COLO829 (cell line): ENCODE results near the gene RRM2.

Experiments
- DNase-seq: peaks from one replicate; pipeline ENCODE4 v3.0.0; 2012; ENCODE audit warnings: low spot score

RRM2 gene

DNA sequence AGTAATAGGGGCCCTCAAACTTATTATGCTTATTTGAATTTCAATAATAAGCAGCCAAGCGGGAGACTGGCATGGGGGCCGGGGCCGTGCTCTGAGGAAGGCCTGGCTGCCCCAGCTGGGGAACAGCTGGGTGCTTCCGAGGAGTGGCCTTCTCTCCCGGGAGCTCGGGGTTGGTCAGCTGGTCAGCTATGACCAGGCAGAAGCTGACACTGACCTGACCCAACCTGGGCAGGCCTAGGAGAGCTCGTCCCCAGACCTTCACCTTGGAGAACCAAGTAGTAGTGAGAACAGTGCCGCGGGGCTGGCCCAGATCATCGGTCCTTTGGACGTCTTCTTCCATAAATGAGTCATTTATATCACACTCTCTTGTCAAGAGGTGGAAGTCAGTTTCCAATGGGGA, 36.1 kb downstream of the RRM2 start:
- DNase-seq: no peak

DNA sequence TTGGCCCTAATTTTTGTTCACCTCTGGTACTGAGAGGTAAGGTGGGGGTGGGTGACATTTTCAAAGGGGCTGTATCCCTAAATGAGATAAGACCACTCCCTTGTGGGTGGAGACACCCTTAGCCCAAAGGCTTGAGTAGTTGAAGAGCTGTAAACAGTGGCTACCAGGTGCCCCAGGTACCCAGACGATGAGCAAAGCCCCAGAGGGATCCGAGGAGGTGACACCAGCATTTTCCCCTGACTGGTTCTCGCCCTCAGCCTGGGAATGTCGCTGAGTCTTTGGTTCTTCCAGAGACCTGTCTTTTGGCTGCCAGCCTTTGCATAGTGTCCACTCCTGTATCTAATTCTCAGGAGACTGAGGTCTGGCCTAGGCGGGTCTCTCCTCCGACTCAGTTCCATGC, 36.5 kb downstream of the RRM2 start:
- DNase-seq: no peak

DNA sequence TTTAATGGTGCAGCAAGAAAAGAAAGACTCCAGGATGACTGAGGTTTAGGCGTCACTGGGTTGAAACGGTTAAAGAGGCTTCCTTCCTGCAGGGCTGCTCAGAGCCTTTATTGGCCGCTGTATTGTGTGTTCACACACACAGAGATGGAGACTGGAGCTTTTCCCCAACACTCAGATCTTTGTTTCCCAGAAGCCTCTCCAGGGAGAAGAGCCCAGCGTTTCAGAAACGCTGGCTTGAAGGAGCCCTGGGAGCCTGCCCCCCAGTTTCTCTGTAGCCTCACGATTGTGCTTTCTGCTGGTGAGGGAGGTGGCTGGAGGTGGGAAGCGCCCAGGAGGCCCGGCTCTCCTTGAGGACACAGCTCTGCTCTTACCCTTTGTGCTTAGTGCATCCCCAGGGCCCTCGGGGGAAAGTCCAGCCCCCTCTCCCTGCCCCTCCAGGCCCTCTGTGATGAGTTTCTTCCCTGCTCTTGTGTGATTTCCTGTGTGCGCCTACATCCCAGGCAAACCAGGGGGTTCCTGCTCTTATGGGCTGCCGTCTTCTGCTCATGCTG, 37.1 kb downstream of the RRM2 start:
- DNase-seq: no peak

DNA sequence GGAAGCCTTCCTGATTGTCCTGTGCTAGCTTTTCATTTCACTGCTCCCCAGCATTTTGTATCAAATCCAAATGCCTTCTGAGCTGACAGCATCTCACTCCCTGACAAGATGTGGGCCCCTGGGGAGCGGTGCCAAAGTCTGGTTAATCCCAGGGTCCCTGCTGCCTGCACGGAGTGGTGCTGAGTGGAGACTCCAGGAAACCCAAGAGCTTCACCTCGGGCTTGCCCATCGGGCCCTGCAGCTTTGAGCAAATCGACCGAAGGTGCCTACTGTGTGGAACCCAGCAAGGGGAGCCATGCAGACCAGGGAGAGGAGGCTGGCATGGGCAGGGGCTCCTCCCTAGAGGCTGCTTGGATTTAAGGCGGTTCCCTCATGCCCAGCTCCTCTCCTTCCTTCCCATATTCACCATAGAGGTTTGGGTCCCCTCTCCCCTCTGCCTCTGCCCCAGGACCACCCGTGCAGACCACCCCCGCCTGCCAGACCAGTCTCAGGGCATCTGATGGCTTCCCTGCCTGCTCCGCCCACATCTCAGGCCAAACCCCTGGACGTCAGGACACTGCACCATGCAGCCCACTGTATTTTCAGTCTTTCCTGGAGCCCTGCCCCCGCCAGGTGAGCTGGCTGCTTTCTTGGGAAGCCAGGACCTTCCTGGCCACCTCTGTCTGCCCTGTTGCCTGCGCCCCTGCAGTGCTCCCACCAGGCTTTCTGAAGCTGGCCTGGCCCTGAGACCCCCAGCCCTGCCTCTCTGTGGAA, 37.8 kb downstream of the RRM2 start:
- no peak for DNase-seq

GRCh38 chr2:10161206-10161931, 38.8 kb downstream of the RRM2 start:
- no peak for DNase-seq

DNA sequence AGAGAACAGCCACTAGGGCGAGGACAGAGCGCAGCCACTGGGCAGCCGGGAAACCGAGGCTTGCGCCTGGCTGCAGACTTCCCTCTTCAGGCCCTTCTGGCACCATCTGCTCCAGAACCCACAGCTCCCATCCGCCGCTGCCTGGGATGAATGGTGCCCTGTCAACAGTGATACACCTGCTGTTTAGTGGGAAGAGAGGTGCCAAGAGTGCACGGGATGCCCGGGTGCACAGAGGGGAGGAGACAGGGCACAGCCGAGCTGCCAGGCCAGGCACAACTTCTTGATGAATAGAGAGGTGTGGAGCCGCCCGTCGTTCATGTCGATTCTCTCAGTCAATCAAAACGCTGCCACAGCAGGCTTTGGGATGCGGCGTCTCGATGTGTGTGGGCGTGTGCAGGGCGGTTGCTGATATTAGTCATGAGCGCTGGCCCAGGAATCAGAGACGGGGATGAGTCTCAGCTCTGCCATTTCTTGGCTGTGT, 39.5 kb downstream of the RRM2 start:
- DNase-seq: peak; percentile 63

GRCh38 chr2:10162586-10163497, 40.3 kb downstream of the RRM2 start:
- DNase-seq: no peak

DNA sequence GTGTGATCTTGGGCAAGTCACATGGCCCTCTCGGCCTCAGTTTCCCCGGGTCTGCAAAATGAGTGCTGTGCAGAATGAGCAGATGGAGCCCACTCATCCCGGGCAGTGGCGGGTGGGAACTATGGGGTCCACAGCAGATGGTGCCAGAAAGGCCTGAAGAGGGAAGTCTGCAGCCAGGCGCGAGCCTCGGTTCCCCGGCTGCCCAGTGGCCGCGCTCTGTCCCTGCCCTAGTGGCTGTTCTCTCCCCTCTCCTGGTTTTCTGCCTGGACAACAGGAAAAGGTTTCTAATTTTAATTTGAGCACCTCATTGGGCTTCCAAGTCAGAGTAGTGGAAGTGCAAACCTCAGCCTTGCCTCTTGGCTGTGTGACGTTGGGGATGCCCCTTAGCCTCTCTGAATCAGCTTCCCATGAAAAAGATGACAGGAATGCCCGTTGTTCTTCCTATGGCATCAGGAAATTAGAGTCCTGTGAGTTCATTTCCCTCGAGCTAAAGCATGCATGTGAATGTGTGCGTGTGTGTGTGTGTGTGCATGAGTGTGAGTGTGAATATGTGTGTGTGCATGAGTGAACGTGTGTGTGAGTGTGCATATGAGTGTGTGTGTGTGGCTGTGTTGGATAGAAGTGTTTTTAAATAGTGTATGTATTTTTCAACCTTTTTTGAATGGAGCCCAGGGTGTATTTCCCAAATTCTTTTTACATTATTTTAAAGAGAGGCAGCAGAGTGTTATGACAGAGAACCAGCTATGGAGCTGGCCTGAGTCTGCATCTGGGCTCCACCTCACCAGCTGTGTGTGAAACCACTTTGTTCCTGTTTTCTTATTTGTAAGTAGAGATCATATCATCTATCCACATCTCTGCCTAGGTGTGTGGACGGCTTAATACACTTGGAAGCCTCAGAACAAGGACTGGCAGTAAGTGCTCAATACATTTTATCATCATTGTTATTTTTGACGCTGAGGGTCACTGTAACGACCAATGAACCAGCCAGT, 41.3 kb downstream of the RRM2 start:
- no peak for DNase-seq

- DNase-seq: no peak
Measured at GRCh38 chr2:10164601-10165000, 42.1 kb downstream of the RRM2 start.

DNA sequence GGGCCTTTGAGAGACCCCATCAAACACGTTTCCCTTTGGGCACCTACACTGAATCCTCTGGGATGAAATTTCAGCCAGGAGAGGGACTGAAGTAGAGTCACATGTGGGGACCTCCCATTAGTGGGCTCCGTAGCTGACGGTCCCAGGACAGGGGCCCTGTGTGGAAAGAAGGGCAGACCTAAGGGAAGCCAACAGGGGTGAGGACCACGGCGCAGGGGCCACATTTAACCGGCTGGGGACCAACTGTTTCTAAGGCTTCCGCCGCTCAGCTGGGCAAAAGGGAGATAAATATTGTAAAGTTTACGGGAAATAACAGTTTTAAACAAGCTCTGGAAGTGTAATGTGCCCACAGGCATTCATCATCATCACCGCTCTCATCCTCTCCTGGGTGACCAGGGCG, 42.7 kb downstream of the RRM2 start:
- no peak for DNase-seq

- DNase-seq: no peak
Measured at GRCh38 chr2:10165861-10166675, 43.5 kb downstream of the RRM2 start.

- no peak for DNase-seq
Measured at GRCh38 chr2:10166676-10167292, 44.2 kb downstream of the RRM2 start.

- DNase-seq: no peak
Measured at GRCh38 chr2:10167316-10167715, 44.8 kb downstream of the RRM2 start.

- no peak for DNase-seq
Measured at GRCh38 chr2:10168221-10168620, 45.7 kb downstream of the RRM2 start.

DNA sequence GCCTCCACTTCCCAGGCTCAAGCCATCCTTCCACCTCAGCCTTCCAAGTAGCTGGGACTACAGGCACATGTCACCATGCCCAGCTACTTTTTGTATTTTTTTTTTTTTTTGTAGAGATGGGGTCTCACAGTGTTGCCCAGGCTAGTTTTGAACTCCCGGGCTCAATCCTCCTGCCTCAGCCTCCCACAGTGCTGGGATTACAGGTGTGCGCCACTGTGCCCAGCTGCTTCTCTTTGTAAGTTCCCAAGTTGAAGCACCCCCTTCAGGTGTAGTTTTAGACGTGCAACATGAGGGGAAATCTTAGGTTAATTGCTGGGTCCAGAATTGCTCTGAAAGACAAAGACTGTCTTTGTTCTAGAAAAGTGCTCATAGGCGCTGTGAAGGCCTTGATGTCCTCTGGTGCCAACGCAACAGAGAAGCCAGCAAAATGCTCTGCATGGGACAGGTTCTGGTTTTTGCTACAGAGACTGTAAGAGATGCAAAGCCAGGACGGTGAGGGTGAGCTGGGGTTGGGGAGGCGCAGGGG, 46.6 kb downstream of the RRM2 start:
- DNase-seq: peak; percentile 64

DNA sequence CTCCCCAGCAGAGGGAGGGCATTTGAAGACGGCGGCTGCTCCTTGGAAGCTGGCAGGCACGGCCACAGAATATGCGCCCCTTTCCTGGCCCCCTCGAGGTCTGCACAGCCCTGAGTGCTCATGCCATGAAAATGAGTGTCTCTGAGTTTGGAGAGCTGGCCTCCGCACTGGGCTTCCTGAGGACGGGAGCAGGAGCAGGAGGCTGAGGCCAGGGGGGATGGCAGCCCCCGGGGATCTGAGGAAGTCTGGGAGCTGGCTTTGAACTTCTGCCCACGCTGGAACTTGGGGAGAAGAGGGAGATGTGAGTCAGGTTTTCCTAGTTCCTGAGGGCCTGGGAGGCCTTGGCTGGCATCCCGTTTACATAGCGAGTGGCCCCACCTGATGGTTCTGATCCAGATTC, 47.0 kb downstream of the RRM2 start:
- peak; percentile 48 for DNase-seq

GRCh38 chr2:10170256-10170655, 47.7 kb downstream of the RRM2 start:
- peak; percentile 83 for DNase-seq

DNA sequence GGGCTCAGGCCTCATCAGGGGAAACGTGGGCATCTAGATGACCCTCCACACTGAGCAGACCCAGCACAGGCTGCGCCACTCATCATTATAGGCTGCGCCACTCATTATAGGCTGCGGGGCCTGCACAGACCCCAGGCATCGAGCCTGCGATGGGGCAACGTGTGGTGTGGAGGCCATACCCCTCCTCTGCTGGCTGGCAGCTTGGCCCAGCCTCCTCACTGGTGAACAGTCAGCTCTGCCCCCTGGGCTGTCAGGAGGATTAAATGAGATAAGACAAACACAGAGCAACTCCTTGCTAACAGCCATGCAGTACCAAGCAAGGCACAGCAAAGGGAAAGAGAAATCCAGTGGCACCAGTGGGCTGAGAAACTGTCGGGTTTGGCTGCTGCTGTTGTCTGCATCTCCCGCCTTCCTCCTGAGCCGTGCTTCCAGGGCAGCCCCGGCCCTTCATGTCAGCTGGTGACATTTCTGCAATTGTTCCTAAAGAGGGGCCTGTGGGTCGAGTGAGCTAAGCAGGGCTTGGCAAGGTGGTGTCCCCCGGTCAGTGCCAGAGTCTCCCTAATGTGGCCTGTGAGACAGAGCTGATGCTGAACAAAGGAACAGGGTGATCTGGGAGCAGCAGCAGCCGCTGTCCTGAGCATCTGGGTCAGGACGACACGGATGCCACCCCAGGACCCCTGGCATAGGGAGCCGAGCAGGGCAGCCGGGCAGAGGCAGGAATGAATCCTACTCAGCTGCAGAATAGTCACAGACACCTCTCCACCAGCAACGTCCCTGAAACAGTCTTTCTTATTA, 48.7 kb downstream of the RRM2 start:
- no peak for DNase-seq
